ENCODE measurements around the gene DIAPH1. TPM values are rescaled to one million over a fixed set of nuclear protein-coding genes. Genes with fewer than 3 reads are reported as not detected.

DIAPH1 gene
- total RNA-seq, 6 experiments from 2014 or later: 105 to 119 (median 109) TPM

- Mint-ChIP-seq H3K4me1 (ENCODE audit: low read depth) (peaks cover 39% of the 10 kb centered on the region), H3K4me3 (peak overlapping the region; percentile 98), H3K36me3 (ENCODE audit: low read depth) (peaks cover 16% of the 10 kb centered on the region), H3K27me3 (ENCODE audit: insufficient read depth) (no peaks in the 10 kb centered on the region), H3K9me3 (no peaks in the 10 kb centered on the region), H3K27ac (peak overlapping the region; percentile 79)
- no peak for DNase-seq
- no peak for TF ChIP-seq CTCF (IDR thresholded peaks at IDR 0.05)
Observed at GRCh38 chr5:141636106-141636412, 17.3 kb upstream of the DIAPH1 start.

- Mint-ChIP-seq H3K27me3 (ENCODE audit: insufficient read depth) (no peaks in the 10 kb centered on the region), H3K9me3 (no peaks in the 10 kb centered on the region), H3K4me1 (ENCODE audit: low read depth) (peaks cover 37% of the 10 kb centered on the region), H3K4me3 (peak overlapping the region; percentile 98), H3K27ac (peak overlapping the region; percentile 79), H3K36me3 (ENCODE audit: low read depth) (peaks cover 12% of the 10 kb centered on the region)
- TF ChIP-seq CTCF (IDR thresholded peaks at IDR 0.05): no peak
- DNase-seq: no peak
Observed at GRCh38 chr5:141635646-141636045, 16.8 kb upstream of the DIAPH1 start.

DNA sequence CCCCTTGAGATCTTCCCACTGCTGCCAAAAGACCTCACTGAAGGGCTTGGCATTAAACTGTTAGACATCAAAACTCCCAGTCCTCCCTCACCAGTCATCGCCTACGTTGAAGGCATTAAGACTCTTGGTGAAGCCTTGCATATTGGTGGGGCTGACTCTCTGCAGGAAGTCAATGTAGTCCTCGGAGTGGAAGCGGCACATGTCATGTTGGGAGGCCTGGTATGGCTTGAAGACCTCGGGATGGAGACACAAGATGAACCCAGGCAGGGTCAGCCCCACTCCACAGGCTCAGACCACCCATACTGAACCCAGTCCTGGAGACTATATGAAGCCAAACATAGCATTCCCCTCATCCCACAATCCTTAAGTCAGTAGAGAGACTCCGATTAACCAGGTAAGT lies 15.9 kb upstream of the DIAPH1 start:
- H3K36me3 Mint-ChIP-seq (ENCODE audit: low read depth): peaks cover 12% of the 10 kb centered on the region
- no peak overlapping the region; the same call in 1 of the 2 replicates for H3K27ac Mint-ChIP-seq
- no peak for DNase-seq
- peaks cover 37% of the 10 kb centered on the region for H3K4me1 Mint-ChIP-seq (ENCODE audit: low read depth)
- H3K4me3 Mint-ChIP-seq: peak overlapping the region; percentile 98
- H3K27me3 Mint-ChIP-seq (ENCODE audit: insufficient read depth): no peaks in the 10 kb centered on the region
- TF ChIP-seq CTCF (IDR thresholded peaks at IDR 0.05): no peak
- H3K9me3 Mint-ChIP-seq: no peaks in the 10 kb centered on the region

DNA sequence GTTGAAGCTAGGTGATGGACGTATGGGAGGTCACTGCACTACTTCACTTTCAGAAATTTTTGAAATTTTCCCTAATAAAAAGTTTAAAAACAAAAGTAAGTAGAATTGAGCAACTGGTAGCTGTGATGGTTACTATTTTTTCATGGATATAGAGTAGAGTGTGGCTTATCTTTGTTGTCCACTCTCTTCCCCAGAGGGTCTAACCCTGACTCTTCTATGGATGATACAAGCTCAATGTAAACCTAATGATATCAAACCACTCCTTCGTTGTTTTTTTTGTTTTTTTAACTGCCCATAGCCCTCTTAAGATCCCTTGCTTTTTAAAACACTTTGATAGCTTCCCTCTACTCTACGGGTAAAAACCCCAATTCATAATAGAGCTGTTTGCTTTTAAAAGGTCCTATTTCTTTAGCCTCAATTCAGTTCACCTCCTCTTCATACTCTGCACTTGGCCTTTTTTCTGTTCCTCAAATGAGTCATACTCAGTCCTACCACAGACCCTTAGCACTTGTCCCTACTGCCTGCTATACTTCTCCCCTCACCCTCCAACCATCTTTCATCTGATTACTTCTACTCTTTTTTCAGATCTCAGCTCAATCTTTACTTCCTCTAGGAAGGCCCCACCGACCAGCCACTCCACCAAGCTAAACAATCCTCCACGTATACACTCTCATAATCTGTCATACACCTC lies 15.2 kb upstream of the DIAPH1 start:
- Mint-ChIP-seq H3K36me3 (ENCODE audit: low read depth) (peaks cover 12% of the 10 kb centered on the region), H3K9me3 (no peaks in the 10 kb centered on the region), H3K27ac (no peak overlapping the region), H3K4me3 (no peak overlapping the region), H3K4me1 (ENCODE audit: low read depth) (peaks cover 40% of the 10 kb centered on the region), H3K27me3 (ENCODE audit: insufficient read depth) (no peaks in the 10 kb centered on the region)
- TF ChIP-seq CTCF (IDR thresholded peaks at IDR 0.05): no peak
- no peak for DNase-seq

- Mint-ChIP-seq H3K27ac (no peak overlapping the region), H3K4me3 (no peak overlapping the region)
Observed at GRCh38 chr5:141632650-141633049, 13.8 kb upstream of the DIAPH1 start.

More at GRCh38 chr5:141632650-141633049, 13.8 kb upstream of the DIAPH1 start:
- no peak for TF ChIP-seq CTCF (IDR thresholded peaks at IDR 0.05)
- H3K27me3 Mint-ChIP-seq (ENCODE audit: insufficient read depth): no peaks in the 10 kb centered on the region
- peaks cover 46% of the 10 kb centered on the region for H3K4me1 Mint-ChIP-seq (ENCODE audit: low read depth)
- no peak for DNase-seq
- H3K36me3 Mint-ChIP-seq (ENCODE audit: low read depth): peaks cover 17% of the 10 kb centered on the region
- H3K9me3 Mint-ChIP-seq: no peaks in the 10 kb centered on the region
